ENCODE measurements around the gene UBE2S.

Gene UBE2S

GRCh38 chr19:55354698-55355212, 52.8 kb downstream of the UBE2S start, which contains the start of gene COX6B2:
TSS of gene COX6B2 (minus strand) at chr19:55354719. CDS start at chr19:55354521, 198 bp downstream.
- H4K20me1 ChIP-seq (ENCODE audit: low read depth, low read length), result no peaks in the 10 kb centered on the region
- H3K9me3 ChIP-seq (ENCODE audit: insufficient read depth, low read length), result no peaks in the 10 kb centered on the region
- no peaks in the 10 kb centered on the region for H3K79me2 ChIP-seq (ENCODE audit: insufficient read depth, low read length)
- no peaks in the 10 kb centered on the region for H3K27me3 ChIP-seq (ENCODE audit: low read length)
- H3K27ac ChIP-seq (ENCODE audit: low read depth, low read length), result no peak within 1 kb of the TSS
- H2AFZ ChIP-seq (ENCODE audit: low read depth, low read length, severe bottlenecking), result no peak within 1 kb of the TSS
- 0 out of 2 replicates have a peak within 1 kb of the TSS, but pooled peaks have one; percentile 4 for H3K9ac ChIP-seq (ENCODE audit: low read length)
- H3K4me3 ChIP-seq (ENCODE audit: insufficient read depth, low read length, poor library complexity, severe bottlenecking), result peak within 1 kb of the TSS; percentile 7
- TF ChIP-seq, protein P1, sequence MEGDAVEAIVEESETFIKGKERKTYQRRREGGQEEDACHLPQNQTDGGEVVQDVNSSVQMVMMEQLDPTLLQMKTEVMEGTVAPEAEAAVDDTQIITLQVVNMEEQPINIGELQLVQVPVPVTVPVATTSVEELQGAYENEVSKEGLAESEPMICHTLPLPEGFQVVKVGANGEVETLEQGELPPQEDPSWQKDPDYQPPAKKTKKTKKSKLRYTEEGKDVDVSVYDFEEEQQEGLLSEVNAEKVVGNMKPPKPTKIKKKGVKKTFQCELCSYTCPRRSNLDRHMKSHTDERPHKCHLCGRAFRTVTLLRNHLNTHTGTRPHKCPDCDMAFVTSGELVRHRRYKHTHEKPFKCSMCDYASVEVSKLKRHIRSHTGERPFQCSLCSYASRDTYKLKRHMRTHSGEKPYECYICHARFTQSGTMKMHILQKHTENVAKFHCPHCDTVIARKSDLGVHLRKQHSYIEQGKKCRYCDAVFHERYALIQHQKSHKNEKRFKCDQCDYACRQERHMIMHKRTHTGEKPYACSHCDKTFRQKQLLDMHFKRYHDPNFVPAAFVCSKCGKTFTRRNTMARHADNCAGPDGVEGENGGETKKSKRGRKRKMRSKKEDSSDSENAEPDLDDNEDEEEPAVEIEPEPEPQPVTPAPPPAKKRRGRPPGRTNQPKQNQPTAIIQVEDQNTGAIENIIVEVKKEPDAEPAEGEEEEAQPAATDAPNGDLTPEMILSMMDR (IDR thresholded peaks at IDR 0.05; ENCODE audit: insufficient read depth, low read length, poor library complexity, severe bottlenecking), result no peak
- no peak for TF ChIP-seq EZH2phosphoT487 (conservative IDR thresholded peaks at IDR 0.05; ENCODE audit: low read length)
- H3K4me2 ChIP-seq (ENCODE audit: low read depth, low read length, poor library complexity, severe bottlenecking), result peak within 1 kb of the TSS; percentile 39
- H3K9me2 ChIP-seq (replicated peaks; ENCODE audit: insufficient read depth, low read length), result no peaks in the 10 kb centered on the region
- H3K36me3 ChIP-seq (ENCODE audit: low read length), result no peaks in the 10 kb centered on the region
- no peaks in the 10 kb centered on the region for H3F3A ChIP-seq (ENCODE audit: insufficient read depth)

GRCh38 chr19:55353803-55354697, 53.5 kb downstream of the UBE2S start:
- Histone ChIP-seq H3K9me2 (replicated peaks; ENCODE audit: insufficient read depth, low read length) (no peaks in the 10 kb centered on the region), H3K4me3 (ENCODE audit: insufficient read depth, low read length, poor library complexity, severe bottlenecking) (peak overlapping the region; percentile 7), H3K36me3 (ENCODE audit: low read length) (no peaks in the 10 kb centered on the region), H3K9ac (ENCODE audit: low read length) (0 out of 2 replicates have a peak overlapping the region, but pooled peaks have one; percentile 4), H2AFZ (ENCODE audit: low read depth, low read length, severe bottlenecking) (no peak overlapping the region), H3K4me2 (ENCODE audit: low read depth, low read length, poor library complexity, severe bottlenecking) (peak overlapping the region; percentile 39), H3K27ac (ENCODE audit: low read depth, low read length) (no peak overlapping the region), H3K9me3 (ENCODE audit: insufficient read depth, low read length) (no peaks in the 10 kb centered on the region), H3F3A (ENCODE audit: insufficient read depth) (no peaks in the 10 kb centered on the region), H4K20me1 (ENCODE audit: low read depth, low read length) (no peaks in the 10 kb centered on the region), H3K27me3 (ENCODE audit: low read length) (no peaks in the 10 kb centered on the region), H3K79me2 (ENCODE audit: insufficient read depth, low read length) (no peaks in the 10 kb centered on the region)
- TF ChIP-seq EZH2phosphoT487 (conservative IDR thresholded peaks at IDR 0.05; ENCODE audit: low read length), result no peak
- TF ChIP-seq, protein P1 (IDR thresholded peaks at IDR 0.05; ENCODE audit: insufficient read depth, low read length, poor library complexity, severe bottlenecking), result no peak

DNA sequence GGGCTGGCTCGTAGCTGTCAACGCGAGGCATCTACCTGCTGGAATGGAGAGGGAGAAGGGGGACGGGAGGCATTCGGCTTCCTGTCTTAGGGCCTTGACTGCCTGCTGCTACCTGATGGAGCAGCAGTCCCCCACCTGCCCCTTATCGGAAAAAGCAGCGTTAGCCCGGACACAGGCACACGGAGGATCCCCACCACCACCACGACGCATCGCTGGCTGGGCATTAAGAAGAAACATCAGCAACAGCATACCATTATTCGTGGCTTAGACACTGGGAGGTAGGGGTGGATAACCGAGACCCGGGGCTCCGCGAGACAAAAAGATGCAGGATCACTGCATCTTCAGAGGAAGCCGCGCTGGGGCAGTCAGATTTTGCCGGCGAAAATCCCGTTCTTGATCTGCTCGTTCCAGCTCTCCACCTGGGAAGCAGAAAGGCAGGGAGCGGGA, 54.2 kb downstream of the UBE2S start:
- Histone ChIP-seq H3F3A (ENCODE audit: insufficient read depth) (no peaks in the 10 kb centered on the region), H3K4me2 (ENCODE audit: low read depth, low read length, poor library complexity, severe bottlenecking) (peak overlapping the region; percentile 39), H3K4me3 (ENCODE audit: insufficient read depth, low read length, poor library complexity, severe bottlenecking) (peak overlapping the region; percentile 7), H3K9me3 (ENCODE audit: insufficient read depth, low read length) (no peaks in the 10 kb centered on the region), H3K27me3 (ENCODE audit: low read length) (no peaks in the 10 kb centered on the region), H3K79me2 (ENCODE audit: insufficient read depth, low read length) (no peaks in the 10 kb centered on the region), H3K36me3 (ENCODE audit: low read length) (no peaks in the 10 kb centered on the region), H2AFZ (ENCODE audit: low read depth, low read length, severe bottlenecking) (no peak overlapping the region), H4K20me1 (ENCODE audit: low read depth, low read length) (no peaks in the 10 kb centered on the region), H3K9ac (ENCODE audit: low read length) (0 out of 2 replicates have a peak overlapping the region, but pooled peaks have one; percentile 4), H3K9me2 (replicated peaks; ENCODE audit: insufficient read depth, low read length) (no peaks in the 10 kb centered on the region), H3K27ac (ENCODE audit: low read depth, low read length) (no peak overlapping the region)
- TF ChIP-seq, protein P1 (IDR thresholded peaks at IDR 0.05; ENCODE audit: insufficient read depth, low read length, poor library complexity, severe bottlenecking), result no peak
- TF ChIP-seq EZH2phosphoT487 (conservative IDR thresholded peaks at IDR 0.05; ENCODE audit: low read length), result no peak
